ENCODE data around the gene MDFIC. TPM values are rescaled to one million over a fixed set of nuclear protein-coding genes. Genes with fewer than 3 reads are reported as not detected.

Gene MDFIC
- total RNA-seq: 10 to 100 TPM; 13.8 to 63.9 (median 31.8) TPM

GRCh38 chr7:114922026-114922651, at the start of gene MDFIC:
Gene MDFIC (plus strand): TSS chr7:114922094. CDS start chr7:114923034, 940 bp downstream.
- H3K4me1 ChIP-seq: peaks cover 11 to 38% (median 19%) of the 10 kb centered on the region in 4 donors
- 1% methylated on average over 53 to 55 of the region's 55 CpGs for WGBS, 2 donors
- DNase-seq: peak; percentile 46 to 91

GRCh38 chr7:114874170-114874569, 47.7 kb upstream of the MDFIC start:
- WGBS, 2 donors: 63 to 64% methylated on average over 1 of the region's 1 CpG

More at GRCh38 chr7:114922026-114922651, at the start of gene MDFIC:
- Histone ChIP-seq H3K27me3 (no peaks in the 10 kb centered on the region), H3K9me3 (no peaks in the 10 kb centered on the region), H3K4me3 (peak within 1 kb of the TSS; percentile 79 to 95 (median 81)), H3K36me3 (no peaks in the 10 kb centered on the region), H3K27ac (peak within 1 kb of the TSS; percentile 89 to 97 (median 94))
- TF ChIP-seq POLR2AphosphoS5 (IDR thresholded peaks at IDR 0.05): peak in 1 of 2 donors; percentile 15
- no peak for TF ChIP-seq CTCF (IDR thresholded peaks at IDR 0.05)
- no peak for TF ChIP-seq EP300 (IDR thresholded peaks at IDR 0.05)
- peak in 2 of 4 donors; percentile 28 to 74 for TF ChIP-seq POLR2A (IDR thresholded peaks at IDR 0.05)
- peak; percentile 82 to 92 for ATAC-seq (ENCODE audit: low FRiP score in 2 of 2)

GRCh38 chr7:114875186-114875585, 46.7 kb upstream of the MDFIC start:
- peaks cover 0 to 6% (median 0%) of the 10 kb centered on the region in 4 donors for H3K4me1 ChIP-seq
- no peak for TF ChIP-seq EP300 (IDR thresholded peaks at IDR 0.05)
- TF ChIP-seq POLR2A (IDR thresholded peaks at IDR 0.05): no peak
- TF ChIP-seq POLR2AphosphoS5 (IDR thresholded peaks at IDR 0.05): no peak
- no peak for TF ChIP-seq CTCF (IDR thresholded peaks at IDR 0.05)
- H3K27ac ChIP-seq: peak overlapping the region in 1 of 4 donors; percentile 58
- H3K9me3 ChIP-seq: no peaks in the 10 kb centered on the region
- no peak for ATAC-seq (ENCODE audit: low FRiP score in 2 of 2)
- H3K27me3 ChIP-seq: no peaks in the 10 kb centered on the region
- H3K36me3 ChIP-seq: no peaks in the 10 kb centered on the region
- H3K4me3 ChIP-seq: no peak overlapping the region
- no peak for DNase-seq

More at GRCh38 chr7:114874170-114874569, 47.7 kb upstream of the MDFIC start:
- H3K4me3 ChIP-seq: no peak overlapping the region
- TF ChIP-seq CTCF (IDR thresholded peaks at IDR 0.05): no peak
- TF ChIP-seq POLR2A (IDR thresholded peaks at IDR 0.05): no peak
- no peak for TF ChIP-seq POLR2AphosphoS5 (IDR thresholded peaks at IDR 0.05)
- no peak for TF ChIP-seq EP300 (IDR thresholded peaks at IDR 0.05)
- DNase-seq (no peak), ATAC-seq (ENCODE audit: low FRiP score in 2 of 2) (no peak)
- H3K4me1 ChIP-seq: peaks cover 0 to 6% (median 0%) of the 10 kb centered on the region in 4 donors
- no peaks in the 10 kb centered on the region for H3K36me3 ChIP-seq
- H3K9me3 ChIP-seq: no peaks in the 10 kb centered on the region
- peak overlapping the region in 1 of 4 donors; percentile 58 for H3K27ac ChIP-seq
- no peaks in the 10 kb centered on the region for H3K27me3 ChIP-seq

GRCh38 chr7:114879554-114879953, 42.3 kb upstream of the MDFIC start:
- TF ChIP-seq CTCF (IDR thresholded peaks at IDR 0.05) (no peak), POLR2A (IDR thresholded peaks at IDR 0.05) (no peak), EP300 (IDR thresholded peaks at IDR 0.05) (no peak), POLR2AphosphoS5 (IDR thresholded peaks at IDR 0.05) (no peak)
- Histone ChIP-seq H3K27ac (no peak overlapping the region), H3K4me3 (no peak overlapping the region), H3K4me1 (peaks cover 0 to 6% (median 0%) of the 10 kb centered on the region in 4 donors), H3K9me3 (peaks cover 0 to 6% (median 0%) of the 10 kb centered on the region in 4 donors), H3K27me3 (no peaks in the 10 kb centered on the region), H3K36me3 (no peaks in the 10 kb centered on the region)
- WGBS, 2 donors: 79 to 83% methylated on average over 1 of the region's 1 CpG
- no peak for ATAC-seq (ENCODE audit: low FRiP score in 2 of 2)
- DNase-seq: no peak

- H3K27me3 ChIP-seq: no peaks in the 10 kb centered on the region
- DNase-seq (no peak), ATAC-seq (ENCODE audit: low FRiP score in 2 of 2) (no peak)
- H3K4me1 ChIP-seq: no peaks in the 10 kb centered on the region
- no peak overlapping the region for H3K4me3 ChIP-seq
- H3K36me3 ChIP-seq: no peaks in the 10 kb centered on the region
- TF ChIP-seq POLR2AphosphoS5 (IDR thresholded peaks at IDR 0.05) (no peak), CTCF (IDR thresholded peaks at IDR 0.05) (no peak), POLR2A (IDR thresholded peaks at IDR 0.05) (no peak), EP300 (IDR thresholded peaks at IDR 0.05) (no peak)
- no peak overlapping the region for H3K27ac ChIP-seq
- H3K9me3 ChIP-seq: no peaks in the 10 kb centered on the region
Observed at GRCh38 chr7:114885836-114886235, 36.1 kb upstream of the MDFIC start.

Measured in upper lobe of left lung (tissue), 6 donors.